Measurements from ENCODE around the gene EBNA1BP2. TPM values are rescaled to one million over a fixed set of nuclear protein-coding genes. Genes with fewer than 3 reads are reported as not detected.

The EBNA1BP2 gene
- total and polyA plus RNA-seq, 8 donors = 13.2 to 47.1 (median 23.7) TPM

- no peak for FAIRE-seq
- no peak for DNase-seq
- H3K36me3 ChIP-seq = no peaks in the 10 kb centered on the region
- no peak overlapping the region for H3K27ac ChIP-seq
- 88 to 89% methylated on average over 6 of the region's 6 CpGs for WGBS, 2 donors
- no peak for TF ChIP-seq CTCF (IDR thresholded peaks at IDR 0.05)
- H3K4me1 ChIP-seq = no peaks in the 10 kb centered on the region
- H3K9me3 ChIP-seq = no peaks in the 10 kb centered on the region
- H3K4me3 ChIP-seq = no peak overlapping the region
- no peak for ATAC-seq
- intact Hi-C loops (cut with DNase I) = no loop called here
- no peaks in the 10 kb centered on the region for H3K27me3 ChIP-seq
Observed at GRCh38 chr1:43153443-43153842, 18.6 kb downstream of the EBNA1BP2 start.

DNA sequence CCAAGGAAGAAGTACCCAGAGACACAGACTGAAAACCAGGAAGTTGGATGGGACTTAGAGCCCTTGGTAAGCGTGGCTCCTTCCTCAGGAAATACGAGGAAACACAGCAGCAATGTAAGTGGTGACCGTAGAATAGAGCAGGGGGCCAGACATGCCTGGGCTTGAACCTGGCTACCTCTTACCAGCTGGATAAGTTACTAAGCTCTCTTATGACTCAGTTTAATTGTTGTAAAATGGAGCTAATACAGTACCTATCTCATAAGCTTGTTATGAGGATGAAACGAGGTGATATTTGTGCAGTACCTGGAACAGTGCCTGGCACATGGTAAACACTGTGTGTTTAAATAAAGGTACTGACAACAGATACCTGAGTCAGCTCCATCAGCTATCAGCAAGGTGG, 19.2 kb downstream of the EBNA1BP2 start:
- no peak for TF ChIP-seq CTCF (IDR thresholded peaks at IDR 0.05)
- Histone ChIP-seq H3K4me1 (no peaks in the 10 kb centered on the region), H3K4me3 (no peak overlapping the region), H3K9me3 (no peaks in the 10 kb centered on the region), H3K36me3 (no peaks in the 10 kb centered on the region), H3K27me3 (no peaks in the 10 kb centered on the region), H3K27ac (no peak overlapping the region)
- no peak for FAIRE-seq
- no peak for ATAC-seq
- DNase-seq = no peak
- WGBS, 2 donors = 56 to 63% methylated on average over 4 of the region's 4 CpGs
- intact Hi-C loops (cut with DNase I) = no loop called here

GRCh38 chr1:43149889-43150288, 22.2 kb downstream of the EBNA1BP2 start:
- no peak for TF ChIP-seq CTCF (IDR thresholded peaks at IDR 0.05)
- no peak for ATAC-seq
- 69 to 83% methylated on average over 5 of the region's 5 CpGs for WGBS, 2 donors
- FAIRE-seq = no peak
- no peaks in the 10 kb centered on the region for H3K4me1 ChIP-seq
- intact Hi-C loops (cut with DNase I) = no loop called here
- no peak overlapping the region for H3K4me3 ChIP-seq
- H3K27me3 ChIP-seq = no peaks in the 10 kb centered on the region
- no peaks in the 10 kb centered on the region for H3K9me3 ChIP-seq
- H3K36me3 ChIP-seq = no peaks in the 10 kb centered on the region
- no peak overlapping the region for H3K27ac ChIP-seq
- no peak for DNase-seq

GRCh38 chr1:43147625-43148327, 24.3 kb downstream of the EBNA1BP2 start:
- H3K36me3 ChIP-seq = no peaks in the 10 kb centered on the region
- DNase-seq = peak; percentile 85 to 92 (median 88)
- H3K27me3 ChIP-seq = peaks cover 0 to 4% (median 0%) of the 10 kb centered on the region in 4 donors
- intact Hi-C loops (cut with DNase I) = no loop called here
- peak; percentile 96 to 98 (median 97) for ATAC-seq
- no peak for TF ChIP-seq CTCF (IDR thresholded peaks at IDR 0.05)
- peak overlapping the region in 3 of 4 donors; percentile 5 to 24 (median 12) for H3K4me3 ChIP-seq
- no peaks in the 10 kb centered on the region for H3K4me1 ChIP-seq
- no peak overlapping the region for H3K27ac ChIP-seq
- H3K9me3 ChIP-seq = no peaks in the 10 kb centered on the region
- no peak for FAIRE-seq
- WGBS, 2 donors = 5% methylated on average over 46 to 47 of the region's 47 CpGs

GRCh38 chr1:43144237-43144636, 27.9 kb downstream of the EBNA1BP2 start:
- H3K4me1 ChIP-seq = no peaks in the 10 kb centered on the region
- H3K27ac ChIP-seq = no peak overlapping the region
- peaks cover 0 to 4% (median 0%) of the 10 kb centered on the region in 4 donors for H3K27me3 ChIP-seq
- H3K36me3 ChIP-seq = no peaks in the 10 kb centered on the region
- no peak for DNase-seq
- ATAC-seq = no peak
- H3K9me3 ChIP-seq = no peaks in the 10 kb centered on the region
- intact Hi-C loops (cut with DNase I) = no loop called here
- TF ChIP-seq CTCF (IDR thresholded peaks at IDR 0.05) = no peak
- no peak for FAIRE-seq
- no peak overlapping the region for H3K4me3 ChIP-seq
